H1 (cell line): ENCODE results near the gene ASTN2.

Experiments used
- BRCA1 ChIP-seq: IDR thresholded peaks from 2 replicates; pipeline ENCODE4 v1.6.1; 2012; ENCODE audit warnings: low read depth, low read length, improper control_type of control experiment
- CEBPB ChIP-seq: IDR thresholded peaks from 2 replicates; pipeline ENCODE4 v1.6.1; 2012; ENCODE audit warnings: low read depth, low read length
- EP300 ChIP-seq, 2 experiments: IDR thresholded peaks; 1 replicate in 1 of 2; 2 replicates in 1 of 2; pipeline ENCODE4 v1.6.1; 2011 to 2012; ENCODE audit warnings: low read depth in 2 of 2, low read length in 2 of 2, mild to moderate bottlenecking in 2 of 2, borderline replicate concordance in 1 of 2, inconsistent platforms in 1 of 2, moderate library complexity in 1 of 2
- POLR2A ChIP-seq, 2 experiments: IDR thresholded peaks; 1 replicate in 1 of 2; 2 replicates in 1 of 2; pipeline ENCODE4 v1.6.1; 2011; ENCODE audit warnings: low read depth in 2 of 2, low read length in 2 of 2, mild to moderate bottlenecking in 2 of 2; ENCODE audit errors: control extremely low read depth in 1 of 2
- POLR2AphosphoS5 ChIP-seq: IDR thresholded peaks from 2 replicates; pipeline ENCODE4 v1.6.1; 2011; ENCODE audit warnings: low read depth, low read length
- RAD21 ChIP-seq, 2 experiments: IDR thresholded peaks in 1 of 2; conservative IDR thresholded peaks in 1 of 2; 2 replicates each; pipeline ENCODE4 v1.6.1; 2011; ENCODE audit warnings: low read depth in 2 of 2, low read length in 2 of 2, improper control_type of control experiment in 1 of 2, inconsistent platforms in 1 of 2, mild to moderate bottlenecking in 1 of 2, moderate library complexity in 1 of 2
- RFX5 ChIP-seq: IDR thresholded peaks from 2 replicates; pipeline ENCODE4 v1.6.1; 2011; ENCODE audit warnings: low read depth, low read length, improper control_type of control experiment, borderline replicate concordance
- SRF ChIP-seq: IDR thresholded peaks from 2 replicates; pipeline ENCODE4 v1.6.1; 2011; ENCODE audit warnings: mild to moderate bottlenecking, low read depth, low read length, moderate library complexity
- TBP ChIP-seq: IDR thresholded peaks from 2 replicates; pipeline ENCODE4 v1.6.1; 2011; ENCODE audit warnings: low read depth, low read length, improper control_type of control experiment
- YY1 ChIP-seq: IDR thresholded peaks from 2 replicates; pipeline ENCODE4 v1.6.1; 2011; ENCODE audit warnings: low read depth, mild to moderate bottlenecking, low read length
- TF ChIP-seq, protein P1 (sequence below): IDR thresholded peaks from 2 replicates; pipeline ENCODE4 v1.6.1; 2011; ENCODE audit warnings: low read length, improper control_type of control experiment
- TF ChIP-seq, protein P2 (sequence below), 3 experiments: IDR thresholded peaks; 1 replicate in 2 of 3; 2 replicates in 1 of 3; pipeline versions ENCODE4 v1.5.1 to v1.6.1; 2011; ENCODE audit warnings: low read length in 3 of 3, mild to moderate bottlenecking in 3 of 3, inconsistent platforms in 2 of 3, low read depth in 1 of 3, moderate library complexity in 1 of 3; ENCODE audit not compliant: insufficient read depth in 1 of 3; ENCODE audit errors: control extremely low read depth in 1 of 3
- TF ChIP-seq, protein P3 (sequence below): IDR thresholded peaks from 2 replicates; pipeline ENCODE4 v1.6.1; 2012; ENCODE audit warnings: inconsistent platforms
- TF ChIP-seq, protein P4 (sequence below): IDR thresholded peaks from 2 replicates; pipeline ENCODE4 v1.6.1; 2011; ENCODE audit warnings: low read depth, mild to moderate bottlenecking, low read length; ENCODE audit not compliant: insufficient read depth

DNA sequence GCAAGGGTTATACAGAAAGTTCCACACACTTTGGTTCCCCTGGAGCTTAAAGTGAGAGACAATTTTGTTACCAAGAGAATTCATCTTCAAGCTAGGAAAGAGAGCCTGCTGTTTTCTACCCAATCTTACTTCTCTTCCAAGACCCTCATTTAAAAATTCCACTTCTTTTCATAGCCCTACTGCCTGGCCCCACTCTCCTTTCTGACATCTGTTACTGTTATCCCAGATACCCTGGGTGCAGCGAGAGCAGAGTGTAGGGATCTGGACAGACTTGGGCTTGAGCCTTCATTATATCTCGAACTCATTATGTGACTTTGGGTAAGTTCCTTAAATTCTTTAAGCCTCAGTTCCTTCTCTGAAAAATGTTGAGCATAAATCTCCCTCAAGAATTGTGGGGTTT lies 263.1 kb downstream of the ASTN2 start:
- no peak for TF ChIP-seq TBP
- no peak for TF ChIP-seq POLR2AphosphoS5
- no peak for TF ChIP-seq EP300 (IDR thresholded peaks at IDR 0.05; ENCODE audit: borderline replicate concordance in 1 of 2, low read depth in 2 of 2, low read length in 2 of 2)
- TF ChIP-seq BRCA1, result no peak
- no peak for TF ChIP-seq RFX5
- no peak for TF ChIP-seq SRF
- TF ChIP-seq, protein P1, sequence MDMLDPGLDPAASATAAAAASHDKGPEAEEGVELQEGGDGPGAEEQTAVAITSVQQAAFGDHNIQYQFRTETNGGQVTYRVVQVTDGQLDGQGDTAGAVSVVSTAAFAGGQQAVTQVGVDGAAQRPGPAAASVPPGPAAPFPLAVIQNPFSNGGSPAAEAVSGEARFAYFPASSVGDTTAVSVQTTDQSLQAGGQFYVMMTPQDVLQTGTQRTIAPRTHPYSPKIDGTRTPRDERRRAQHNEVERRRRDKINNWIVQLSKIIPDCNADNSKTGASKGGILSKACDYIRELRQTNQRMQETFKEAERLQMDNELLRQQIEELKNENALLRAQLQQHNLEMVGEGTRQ, result no peak
- TF ChIP-seq, protein P2, sequence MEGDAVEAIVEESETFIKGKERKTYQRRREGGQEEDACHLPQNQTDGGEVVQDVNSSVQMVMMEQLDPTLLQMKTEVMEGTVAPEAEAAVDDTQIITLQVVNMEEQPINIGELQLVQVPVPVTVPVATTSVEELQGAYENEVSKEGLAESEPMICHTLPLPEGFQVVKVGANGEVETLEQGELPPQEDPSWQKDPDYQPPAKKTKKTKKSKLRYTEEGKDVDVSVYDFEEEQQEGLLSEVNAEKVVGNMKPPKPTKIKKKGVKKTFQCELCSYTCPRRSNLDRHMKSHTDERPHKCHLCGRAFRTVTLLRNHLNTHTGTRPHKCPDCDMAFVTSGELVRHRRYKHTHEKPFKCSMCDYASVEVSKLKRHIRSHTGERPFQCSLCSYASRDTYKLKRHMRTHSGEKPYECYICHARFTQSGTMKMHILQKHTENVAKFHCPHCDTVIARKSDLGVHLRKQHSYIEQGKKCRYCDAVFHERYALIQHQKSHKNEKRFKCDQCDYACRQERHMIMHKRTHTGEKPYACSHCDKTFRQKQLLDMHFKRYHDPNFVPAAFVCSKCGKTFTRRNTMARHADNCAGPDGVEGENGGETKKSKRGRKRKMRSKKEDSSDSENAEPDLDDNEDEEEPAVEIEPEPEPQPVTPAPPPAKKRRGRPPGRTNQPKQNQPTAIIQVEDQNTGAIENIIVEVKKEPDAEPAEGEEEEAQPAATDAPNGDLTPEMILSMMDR (IDR thresholded peaks at IDR 0.05; ENCODE audit: control extremely low read depth in 1 of 3, insufficient read depth in 1 of 3, low read depth in 1 of 3, low read length in 3 of 3), result no peak
- no peak for TF ChIP-seq POLR2A (IDR thresholded peaks at IDR 0.05; ENCODE audit: control extremely low read depth in 1 of 2, low read depth in 2 of 2, low read length in 2 of 2)
- no peak for TF ChIP-seq RAD21 (IDR thresholded peaks at IDR 0.05 in 1 of 2, conservative IDR thresholded peaks at IDR 0.05 in 1 of 2; ENCODE audit: low read depth in 2 of 2, low read length in 2 of 2)
- TF ChIP-seq CEBPB, result no peak
- TF ChIP-seq, protein P3, sequence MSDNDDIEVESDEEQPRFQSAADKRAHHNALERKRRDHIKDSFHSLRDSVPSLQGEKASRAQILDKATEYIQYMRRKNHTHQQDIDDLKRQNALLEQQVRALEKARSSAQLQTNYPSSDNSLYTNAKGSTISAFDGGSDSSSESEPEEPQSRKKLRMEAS, result no peak
- TF ChIP-seq, protein P4, sequence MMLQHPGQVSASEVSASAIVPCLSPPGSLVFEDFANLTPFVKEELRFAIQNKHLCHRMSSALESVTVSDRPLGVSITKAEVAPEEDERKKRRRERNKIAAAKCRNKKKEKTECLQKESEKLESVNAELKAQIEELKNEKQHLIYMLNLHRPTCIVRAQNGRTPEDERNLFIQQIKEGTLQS, result no peak
- no peak for TF ChIP-seq YY1
